ENCODE results near the gene SAMM50.

The SAMM50 gene

GRCh38 chr22:44042249-44043218, 87.3 kb downstream of the SAMM50 start:
- H3K4me3 Mint-ChIP-seq, result no peak overlapping the region
- H3K27me3 Mint-ChIP-seq, result no peaks in the 10 kb centered on the region
- peaks cover 5% of the 10 kb centered on the region for H3K4me1 Mint-ChIP-seq
- H3K9me3 Mint-ChIP-seq, result no peaks in the 10 kb centered on the region
- no peaks in the 10 kb centered on the region for H3K36me3 Mint-ChIP-seq
- H3K27ac Mint-ChIP-seq, result no peak overlapping the region

DNA sequence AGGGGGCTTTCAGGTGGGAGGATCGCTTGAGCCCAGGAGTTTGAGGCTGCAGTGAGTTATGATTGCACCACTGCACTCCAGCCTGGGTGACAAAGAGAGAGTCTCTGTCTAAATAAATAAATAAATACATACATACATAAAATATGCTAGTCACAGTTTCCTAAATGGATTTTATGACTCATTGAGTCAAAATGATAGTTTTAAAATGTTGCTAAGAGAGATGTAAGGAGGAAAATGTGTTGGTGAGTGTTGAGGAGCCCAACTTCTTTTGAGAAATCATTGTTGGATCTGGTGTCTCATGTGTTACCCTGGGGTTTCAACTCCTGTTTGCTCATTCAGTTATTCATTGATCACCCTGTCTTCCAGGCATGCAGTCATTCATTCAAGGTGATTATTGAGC, 89.9 kb downstream of the SAMM50 start:
- Mint-ChIP-seq H3K27ac (no peak overlapping the region), H3K9me3 (no peaks in the 10 kb centered on the region), H3K27me3 (no peaks in the 10 kb centered on the region), H3K36me3 (no peaks in the 10 kb centered on the region), H3K4me1 (peaks cover 10% of the 10 kb centered on the region), H3K4me3 (no peak overlapping the region)

Data from activated naive CD4-positive, alpha-beta T cell treated with anti-CD3 and anti-CD28 coated beads, Interleukin-2, amount 50 U/mL, for 24 hours (primary cell).